GM23338 (cell line): ENCODE measurements around the gene IGF2BP1. TPM values are rescaled to one million over a fixed set of nuclear protein-coding genes. Genes with fewer than 3 reads are reported as not detected.

Source experiments
- ATAC-seq: fragments of 200-7000 bp; cut with Tn5 transposase; 3 replicates; pipeline ENCODE4 v1.9.1; 2020
- DNase-seq: peaks from one replicate; pipeline ENCODE4 v3.0.0-alpha.2; 2015; ENCODE audit warnings: low spot score
- H2AFZ ChIP-seq: fragments of 200-600 bp; sonication (generic); 2 replicates; pipeline ENCODE4 v1.8.0; 2016; ENCODE audit warnings: antibody characterized with exemption, mild to moderate bottlenecking, moderate library complexity
- H3F3A ChIP-seq: fragments of 200-600 bp; sonication (generic); replicated peaks from 2 replicates; pipeline ENCODE4 v1.8.0; 2017; ENCODE audit warnings: antibody characterized with exemption, mixed run types, low read depth
- H3K27ac ChIP-seq: fragments of 200-600 bp; sonication (generic); 2 replicates; pipeline ENCODE4 v1.6.1; 2016; ENCODE audit warnings: low read depth
- H3K27me3 ChIP-seq: fragments of 200-600 bp; sonication (generic); 2 replicates; pipeline ENCODE4 v1.8.0; 2016; ENCODE audit warnings: mild to moderate bottlenecking, mixed run types, moderate library complexity; ENCODE audit not compliant: insufficient read depth
- H3K36me3 ChIP-seq: fragments of 200-600 bp; sonication (generic); 2 replicates; pipeline ENCODE4 v1.8.0; 2016; ENCODE audit warnings: mild to moderate bottlenecking; ENCODE audit not compliant: insufficient read depth
- H3K4me1 ChIP-seq: fragments of 200-600 bp; sonication (generic); 2 replicates; pipeline ENCODE4 v1.8.0; 2016; ENCODE audit warnings: mild to moderate bottlenecking, moderate library complexity; ENCODE audit not compliant: insufficient read depth
- H3K4me2 ChIP-seq: fragments of 200-600 bp; sonication (generic); 2 replicates; pipeline ENCODE4 v1.7.1; 2017; ENCODE audit warnings: mixed run types
- H3K4me3 ChIP-seq: fragments of 200-600 bp; sonication (generic); 2 replicates; pipeline ENCODE4 v1.6.1; 2016; ENCODE audit warnings: mixed run types
- H3K79me2 ChIP-seq: fragments of 200-600 bp; sonication (generic); replicated peaks from 2 replicates; pipeline ENCODE4 v1.8.0; 2017; ENCODE audit warnings: mild to moderate bottlenecking; ENCODE audit not compliant: insufficient read depth
- H3K9me2 ChIP-seq: fragments of 200-600 bp; sonication (generic); 2 replicates; pipeline ENCODE4 v1.8.0; 2017; ENCODE audit not compliant: insufficient read depth
- H4K20me1 ChIP-seq: fragments of 200-600 bp; sonication (generic); replicated peaks from 2 replicates; pipeline ENCODE4 v1.8.0; 2017; ENCODE audit warnings: mild to moderate bottlenecking; ENCODE audit not compliant: insufficient read depth
- H3K27ac Mint-ChIP-seq: 2 replicates; pipeline ENCODE4 v1.8.0; 2020; ENCODE audit warnings: inconsistent platforms, mild to moderate bottlenecking, moderate library complexity, mixed read lengths
- H3K27me3 Mint-ChIP-seq: 3 replicates; pipeline ENCODE4 v1.8.0; 2022; ENCODE audit warnings: low read depth, mild to moderate bottlenecking, moderate library complexity, mixed read lengths, inconsistent platforms; ENCODE audit not compliant: insufficient read depth, poor library complexity
- H3K36me3 Mint-ChIP-seq: 3 replicates; pipeline ENCODE4 v1.8.0; 2021; ENCODE audit warnings: low read depth, mild to moderate bottlenecking, inconsistent platforms, moderate library complexity, mixed read lengths
- H3K4me1 Mint-ChIP-seq: 3 replicates; pipeline ENCODE4 v1.8.0; 2020; ENCODE audit warnings: mild to moderate bottlenecking, inconsistent platforms, mixed read lengths
- H3K4me3 Mint-ChIP-seq: 3 replicates; pipeline ENCODE4 v1.8.0; 2021; ENCODE audit warnings: moderate library complexity, mild to moderate bottlenecking, inconsistent platforms, mixed read lengths
- H3K9me3 Mint-ChIP-seq: 3 replicates; pipeline ENCODE4 v1.8.0; 2020; ENCODE audit warnings: moderate library complexity, mild to moderate bottlenecking, inconsistent platforms, mixed read lengths
- CREB1 ChIP-seq: fragments of 250-450 bp; sonication (Bioruptor Pico); IDR thresholded peaks from 2 replicates; pipeline ENCODE4 v1.5.0; 2020; ENCODE audit warnings: low read depth, mild to moderate bottlenecking, moderate library complexity
- CTCF ChIP-seq, 2 experiments: fragments of 200-600 bp in 1 of 2; sonication (generic) in 1 of 2; conservative IDR thresholded peaks; 2 replicates each; pipeline versions ENCODE4 v1.5.1 to v1.6.1; 2016 to 2017; ENCODE audit warnings: antibody characterized with exemption in 2 of 2, low read depth in 2 of 2, mild to moderate bottlenecking in 2 of 2, moderate library complexity in 1 of 2
- ETS1 ChIP-seq: IDR thresholded peaks from 2 replicates; pipeline ENCODE4 v1.6.1; 2016; ENCODE audit warnings: antibody characterized with exemption
- EZH2 ChIP-seq: fragments of 200-600 bp; sonication (generic); IDR thresholded peaks from one replicate; pipeline ENCODE4 v1.8.0; 2017; ENCODE audit warnings: antibody characterized with exemption, mild to moderate bottlenecking, low read depth; ENCODE audit not compliant: unreplicated experiment
- EZH2phosphoT487 ChIP-seq: fragments of 200-600 bp; sonication (generic); IDR thresholded peaks from one replicate; pipeline ENCODE4 v1.8.1; 2018; ENCODE audit warnings: antibody characterized with exemption; ENCODE audit not compliant: unreplicated experiment
- JUNB ChIP-seq: IDR thresholded peaks from one replicate; pipeline ENCODE4 v1.6.1; 2016; ENCODE audit warnings: antibody characterized with exemption; ENCODE audit not compliant: unreplicated experiment
- NANOG ChIP-seq: IDR thresholded peaks from 2 replicates; pipeline ENCODE4 v1.6.1; 2016; ENCODE audit warnings: antibody characterized with exemption, borderline replicate concordance
- POLR2AphosphoS5 ChIP-seq: IDR thresholded peaks from 2 replicates; pipeline ENCODE4 v1.6.1; 2016; ENCODE audit warnings: antibody characterized with exemption, low read depth
- REST ChIP-seq: IDR thresholded peaks from one replicate; pipeline ENCODE4 v1.6.1; 2018; ENCODE audit warnings: antibody characterized with exemption; ENCODE audit not compliant: unreplicated experiment
- STAT1 ChIP-seq: IDR thresholded peaks from one replicate; pipeline ENCODE4 v1.6.1; 2016; ENCODE audit warnings: antibody characterized with exemption; ENCODE audit not compliant: unreplicated experiment
- ZNF114 ChIP-seq: fragments of 250-450 bp; sonication (Bioruptor Pico); IDR thresholded peaks from 2 replicates; pipeline ENCODE4 v1.5.0; 2020; ENCODE audit warnings: mild to moderate bottlenecking, moderate library complexity
- ZNF331 ChIP-seq: fragments of 250-450 bp; sonication (Bioruptor Pico); IDR thresholded peaks from 2 replicates; pipeline ENCODE4 v1.5.0; 2020; ENCODE audit warnings: low read depth, mild to moderate bottlenecking, moderate library complexity
- polyA plus RNA-seq: library from polyadenylated mRNA; unstranded; fragments of >200 nt; fragmentation: Nextera tagmentation; extraction: Ambion mirVana; gene quantifications from 2 replicates; pipeline ENCODE4 v1.2.1, GENCODE V29; 2016
- total RNA-seq: library from RNA; depleted of rRNA; stranded (reverse); fragments of >200 nt; shearing (Covaris generic); gene quantifications from 2 replicates; pipeline ENCODE4 v1.2.3, GENCODE V29; 2014

IGF2BP1 gene
- total and polyA plus RNA-seq, 2 experiments from 2014 or later = 68.6 to 249 TPM

- H3K27ac ChIP-seq = peak overlapping the region; percentile 100
- peaks cover 54% of the 10 kb centered on the region for H3F3A ChIP-seq
- H3K4me3 ChIP-seq = peak overlapping the region; percentile 51
- Mint-ChIP-seq H3K27ac (peak overlapping the region; percentile 95), H3K27me3 (peaks cover 20% of the 10 kb centered on the region), H3K9me3 (no peaks in the 10 kb centered on the region; the same call in 2 of the 3 replicates), H3K36me3 (peaks cover 60% of the 10 kb centered on the region), H3K4me3 (peak overlapping the region; percentile 61), H3K4me1 (peaks cover 84% of the 10 kb centered on the region)
- H3K36me3 ChIP-seq = peaks cover 25% of the 10 kb centered on the region
- H3K4me1 ChIP-seq = peaks cover 84% of the 10 kb centered on the region
- H2AFZ ChIP-seq = no peak overlapping the region
- peak overlapping the region; percentile 77 for H3K4me2 ChIP-seq
- no peaks in the 10 kb centered on the region for H3K27me3 ChIP-seq
- no peak for TF ChIP-seq ETS1
- peaks cover 44% of the 10 kb centered on the region for H4K20me1 ChIP-seq
- H3K9me2 ChIP-seq = peaks cover 3% of the 10 kb centered on the region; the same call in 1 of the 2 replicates
- DNase-seq = peak; percentile 49
- peaks cover 93% of the 10 kb centered on the region for H3K79me2 ChIP-seq
- ATAC-seq = peak; percentile 2
Measured at GRCh38 chr17:49021095-49021767, 24.0 kb downstream of the IGF2BP1 start.

GRCh38 chr17:49021768-49022103 lies 24.6 kb downstream of the IGF2BP1 start:
- Mint-ChIP-seq H3K27ac (peak overlapping the region; percentile 95), H3K27me3 (peaks cover 20% of the 10 kb centered on the region), H3K9me3 (no peaks in the 10 kb centered on the region; the same call in 2 of the 3 replicates), H3K4me3 (peak overlapping the region; percentile 61), H3K36me3 (peaks cover 62% of the 10 kb centered on the region), H3K4me1 (peaks cover 84% of the 10 kb centered on the region)
- Histone ChIP-seq H3K9me2 (peaks cover 3% of the 10 kb centered on the region; the same call in 1 of the 2 replicates), H3K27me3 (no peaks in the 10 kb centered on the region), H2AFZ (no peak overlapping the region), H3K4me3 (peak overlapping the region; percentile 51), H3K27ac (peak overlapping the region; percentile 100), H3K36me3 (peaks cover 26% of the 10 kb centered on the region), H3F3A (peaks cover 54% of the 10 kb centered on the region), H4K20me1 (peaks cover 43% of the 10 kb centered on the region), H3K4me2 (peak overlapping the region; percentile 77), H3K79me2 (peaks cover 92% of the 10 kb centered on the region), H3K4me1 (peaks cover 84% of the 10 kb centered on the region)
- DNase-seq (no peak), ATAC-seq (peak; percentile 1; the same call in 1 of the 3 replicates)
- no peak for TF ChIP-seq STAT1
- TF ChIP-seq REST = no peak
- no peak for TF ChIP-seq JUNB
- no peak for TF ChIP-seq EZH2
- no peak for TF ChIP-seq CREB1 (CRISPR knock-in tag)
- TF ChIP-seq CTCF (conservative IDR thresholded peaks at IDR 0.05; ENCODE audit: low read depth in 2 of 2) = no peak
- no peak for TF ChIP-seq EZH2phosphoT487
- TF ChIP-seq NANOG = no peak
- TF ChIP-seq ZNF114 (CRISPR knock-in tag) = no peak
- no peak for TF ChIP-seq POLR2AphosphoS5
- no peak for TF ChIP-seq ETS1
- TF ChIP-seq ZNF331 (CRISPR knock-in tag) = no peak
